ENCODE results near the gene TPSD1.
"Not testable (repeated sequence)": the region's sequence is repeated elsewhere in the genome, so short reads cannot be mapped to it uniquely, and the experiment has no call there.

TPSD1 gene

GRCh38 chr16:1221628-1222552 is 34.0 kb upstream of the TPSD1 start:
- DNase-seq: peak; percentile 18

- no peak for DNase-seq
Observed at GRCh38 chr16:1222553-1223354, 33.1 kb upstream of the TPSD1 start.

- DNase-seq: no peak
Observed at GRCh38 chr16:1223355-1224214, 32.3 kb upstream of the TPSD1 start.

- DNase-seq: no peak
Observed at GRCh38 chr16:1224558-1224957, 31.3 kb upstream of the TPSD1 start.

GRCh38 chr16:1225051-1225451 is 30.8 kb upstream of the TPSD1 start, which contains the start of gene TPSG1:
Gene TPSG1 (minus strand): TSS chr16:1225268. CDS start chr16:1225252, 16 bp downstream.
- no peak for DNase-seq

- DNase-seq: not testable (repeated sequence)
Observed at GRCh38 chr16:1225728-1226311, 30.0 kb upstream of the TPSD1 start.

GRCh38 chr16:1226692-1227091 is 29.2 kb upstream of the TPSD1 start:
- DNase-seq: not testable (repeated sequence)

GRCh38 chr16:1228227-1228626 is 27.6 kb upstream of the TPSD1 start:
- not testable (repeated sequence) for DNase-seq

GRCh38 chr16:1229476-1229875 is 26.4 kb upstream of the TPSD1 start:
- not testable (repeated sequence) for DNase-seq

GRCh38 chr16:1230084-1230470 is 25.8 kb upstream of the TPSD1 start, which contains the start of gene TPSB2:
Gene TPSB2 (minus strand): TSS chr16:1230184. CDS start chr16:1229951, 233 bp downstream.
- DNase-seq: not testable (repeated sequence)

GRCh38 chr16:1230471-1231212 is 25.2 kb upstream of the TPSD1 start:
- not testable (repeated sequence) for DNase-seq

- not testable (repeated sequence) for DNase-seq
Observed at GRCh38 chr16:1231301-1231700, 24.6 kb upstream of the TPSD1 start.

- DNase-seq: not testable (repeated sequence)
Observed at GRCh38 chr16:1232049-1232748, 23.7 kb upstream of the TPSD1 start.

GRCh38 chr16:1236659-1237058 is 19.2 kb upstream of the TPSD1 start:
- not testable (repeated sequence) for DNase-seq

GRCh38 chr16:1237990-1238389 is 17.9 kb upstream of the TPSD1 start:
- DNase-seq: no peak

- not testable (repeated sequence) for DNase-seq
Observed at GRCh38 chr16:1238909-1239308, 17.0 kb upstream of the TPSD1 start.

GRCh38 chr16:1239575-1239974 is 16.3 kb upstream of the TPSD1 start:
- not testable (repeated sequence) for DNase-seq

- not testable (repeated sequence) for DNase-seq
Observed at GRCh38 chr16:1240436-1240835, 15.4 kb upstream of the TPSD1 start, which contains the start of gene TPSAB1. Gene TPSAB1 (plus strand): TSS chr16:1240705. CDS start chr16:1240939, 234 bp downstream.

- not testable (repeated sequence) for DNase-seq
Observed at GRCh38 chr16:1241081-1241480, 14.8 kb upstream of the TPSD1 start.

- not testable (repeated sequence) for DNase-seq
Observed at GRCh38 chr16:1243363-1243762, 12.5 kb upstream of the TPSD1 start.
